IMR-90 (cell line): Measurements from ENCODE around the gene MTM1. TPM values are rescaled to one million over a fixed set of nuclear protein-coding genes. Genes with fewer than 3 reads are reported as not detected.

Source experiments
- ATAC-seq: fragments of 200-7000 bp; cut with Tn5 transposase; 2 replicates; pipeline ENCODE4 v1.9.1; 2020; ENCODE audit warnings: low read depth, mild to moderate bottlenecking, moderate library complexity
- BruUV-seq: library from RNA; stranded (reverse); fragments of 400-500 nt; replicated peaks from 2 replicates; lab custom pipeline; 2021; lab: Mats Ljungman, UMichigan
- CTCF ChIA-PET: fragments of 300-600 bp; formaldehyde crosslinking; extraction: SDS; loops from one replicate; lab custom pipeline; 2021; ENCODE audit warnings: antibody characterized with exemption; lab: Yijun Ruan, JAX
- POLR2A ChIA-PET: fragments of 300-600 bp; sonication (Branson Sonifier 250); formaldehyde crosslinking; loops from one replicate; lab custom pipeline; 2022; ENCODE audit warnings: antibody characterized with exemption; ENCODE audit not compliant: unreplicated experiment; lab: Charles Lee
- DNase-seq: peaks from one replicate; pipeline ENCODE4 v3.0.0; 2013
- H2AFZ ChIP-seq: replicated peaks from 2 replicates; pipeline ENCODE3; 2013; ENCODE audit warnings: low read length, mild to moderate bottlenecking; ENCODE audit not compliant: poor library complexity
- H2AK5ac ChIP-seq: 2 replicates; pipeline ENCODE4 v1.6.1; 2013; ENCODE audit warnings: low read depth, low read length, inconsistent platforms
- H2AK9ac ChIP-seq: replicated peaks from 2 replicates; pipeline ENCODE3; 2013; ENCODE audit warnings: mild to moderate bottlenecking, low read depth, low read length, moderate library complexity; ENCODE audit not compliant: poor library complexity
- H2BK120ac ChIP-seq: 2 replicates; pipeline ENCODE4 v1.6.1; 2013; ENCODE audit warnings: low read depth, low read length, inconsistent platforms
- H2BK15ac ChIP-seq: 3 replicates; pipeline ENCODE4 v1.6.1; 2013; ENCODE audit warnings: low read depth, low read length, inconsistent platforms
- H2BK20ac ChIP-seq: 2 replicates; pipeline ENCODE4 v1.6.1; 2013; ENCODE audit warnings: low read depth, mild to moderate bottlenecking, inconsistent platforms, low read length, moderate library complexity
- H2BK5ac ChIP-seq: 2 replicates; pipeline ENCODE4 v1.6.1; 2013; ENCODE audit warnings: mild to moderate bottlenecking, low read depth, low read length, inconsistent platforms; ENCODE audit not compliant: poor library complexity, severe bottlenecking
- H3K14ac ChIP-seq: replicated peaks from 2 replicates; pipeline ENCODE4 v1.6.1; 2013; ENCODE audit warnings: low read depth, low read length, inconsistent platforms
- H3K18ac ChIP-seq: 2 replicates; pipeline ENCODE4 v1.6.1; 2013; ENCODE audit warnings: low read depth, low read length, control low read depth
- H3K23ac ChIP-seq: 2 replicates; pipeline ENCODE4 v1.6.1; 2013; ENCODE audit warnings: low read depth, low read length, inconsistent platforms
- H3K27ac ChIP-seq: 2 replicates; pipeline ENCODE4 v1.5.1; 2013; ENCODE audit warnings: mild to moderate bottlenecking, control low read depth, low read length; ENCODE audit not compliant: insufficient read depth
- H3K27me3 ChIP-seq: 2 replicates; pipeline ENCODE4 v1.6.1; 2013; ENCODE audit warnings: low read length; ENCODE audit not compliant: control insufficient read depth, insufficient read depth
- H3K36me3 ChIP-seq: 2 replicates; pipeline ENCODE4 v1.6.1; 2013; ENCODE audit warnings: low read length, mixed read lengths; ENCODE audit not compliant: control insufficient read depth, insufficient read depth
- H3K4ac ChIP-seq: 2 replicates; pipeline ENCODE4 v1.6.1; 2013; ENCODE audit warnings: low read depth, low read length, inconsistent platforms
- H3K4me1 ChIP-seq: 2 replicates; pipeline ENCODE4 v1.6.1; 2013; ENCODE audit warnings: low read length, mixed read lengths; ENCODE audit not compliant: control insufficient read depth, insufficient read depth
- H3K4me2 ChIP-seq: 2 replicates; pipeline ENCODE4 v1.6.1; 2013; ENCODE audit warnings: low read depth, mild to moderate bottlenecking, control low read depth, low read length, moderate library complexity
- H3K4me3 ChIP-seq: 2 replicates; pipeline ENCODE4 v1.5.1; 2013; ENCODE audit warnings: low read depth, mild to moderate bottlenecking, control low read depth, low read length, moderate library complexity; ENCODE audit not compliant: insufficient read depth
- H3K56ac ChIP-seq: 2 replicates; pipeline ENCODE4 v1.6.1; 2013; ENCODE audit warnings: low read length, inconsistent platforms; ENCODE audit not compliant: insufficient read depth; ENCODE audit errors: extremely low read depth
- H3K79me1 ChIP-seq, 2 experiments: 2 replicates each; pipeline ENCODE4 v1.6.1; 2013; ENCODE audit warnings: low read length in 2 of 2, inconsistent platforms in 1 of 2, low read depth in 1 of 2
- H3K9ac ChIP-seq: 2 replicates; pipeline ENCODE4 v1.6.1; 2013; ENCODE audit warnings: low read depth, low read length, control low read depth
- H3K9me1 ChIP-seq: 2 replicates; pipeline ENCODE4 v1.6.1; 2013; ENCODE audit warnings: low read length, inconsistent platforms; ENCODE audit not compliant: insufficient read depth
- H3K9me3 ChIP-seq: 2 replicates; pipeline ENCODE4 v1.6.1; 2013; ENCODE audit warnings: low read length; ENCODE audit not compliant: control insufficient read depth, insufficient read depth
- H4K20me1 ChIP-seq: 2 replicates; pipeline ENCODE4 v1.6.1; 2013; ENCODE audit warnings: low read length, inconsistent platforms; ENCODE audit not compliant: insufficient read depth
- H4K5ac ChIP-seq: 2 replicates; pipeline ENCODE4 v1.6.1; 2013; ENCODE audit warnings: mild to moderate bottlenecking, low read depth, low read length, control low read depth
- H4K8ac ChIP-seq, 2 experiments: 2 replicates each; pipeline ENCODE4 v1.6.1; 2013; ENCODE audit warnings: low read depth in 2 of 2, low read length in 2 of 2, control low read depth in 1 of 2, inconsistent platforms in 1 of 2
- H4K91ac ChIP-seq: 2 replicates; pipeline ENCODE4 v1.6.1; 2013; ENCODE audit warnings: low read depth, low read length, inconsistent platforms; ENCODE audit not compliant: insufficient read depth
- FOS ChIP-seq: fragments of 150-350 bp; IDR thresholded peaks from 2 replicates; pipeline ENCODE4 v1.6.1; 2016; ENCODE audit warnings: low read depth, low read length
- RAD21 ChIP-seq: IDR thresholded peaks from 2 replicates; pipeline ENCODE4 v1.6.1; 2012; ENCODE audit warnings: low read length, improper control_type of control experiment
- SMC3 ChIP-seq: fragments of 150-350 bp; IDR thresholded peaks from 2 replicates; pipeline ENCODE4 v1.6.1; 2016; ENCODE audit warnings: low read depth, mild to moderate bottlenecking, antibody characterized with exemption, low read length, moderate library complexity
- WGBS, 2 experiments: methylation state at CpG; one replicate each; pipeline versions ENCODE4 v1.1.5 to v1.1.7; 2013; ENCODE audit warnings: missing lambda C conversion rate in 2 of 2; ENCODE audit not compliant: insufficient read length in 1 of 2; ENCODE audit errors: extremely low coverage in 2 of 2; 5-methylcytosine and 5-hydroxymethylcytosine counted together
- dilution Hi-C: fragments of 300-500 bp; cut with HindIII; formaldehyde crosslinking; loops from one replicate; pipeline ENCODE4 v1.14.3; 2018; ENCODE audit warnings: low sequenced_read_pairs; ENCODE audit not compliant: unreplicated experiment
- in situ Hi-C: fragments of 300-500 bp; cut with MboI; formaldehyde crosslinking; loops from 3 replicates; pipeline ENCODE4 v1.14.3; 2019; ENCODE audit warnings: low sequenced_read_pairs, inconsistent platforms, mixed read lengths
- intact Hi-C: fragments of 100-400 bp; cut with micrococcal nuclease; formaldehyde crosslinking; loops from 2 replicates; pipeline ENCODE4 v1.10.0; 2022
- polyA plus RNA-seq, 3 experiments: library from polyadenylated mRNA; depleted of rRNA; stranded (reverse); fragments of >200 nt; gene quantifications; 2 replicates each; pipeline ENCODE4 v1.2.3, GENCODE V29; 2012; ENCODE audit warnings: low replicate concordance in 1 of 3
- total RNA-seq: library from RNA; depleted of rRNA; stranded (reverse); fragments of >200 nt; gene quantifications from 2 replicates; pipeline ENCODE4 v1.2.3, GENCODE V29; 2012

Gene MTM1
- total and polyA plus RNA-seq, 2 of the 4 experiments (the other 2 are of a cell fraction), result 3.8 to 5.6 TPM

GRCh38 chrX:150704030-150704613 is 135.7 kb downstream of the MTM1 start:
- Histone ChIP-seq H3K4ac (0 out of 2 replicates have a peak overlapping the region, but pooled peaks have one; percentile 16), H3K23ac (no peak overlapping the region), H2BK5ac (peak overlapping the region; percentile 84), H3K4me1 (peaks cover 4% of the 10 kb centered on the region; the same call in 1 of the 2 replicates), H2BK120ac (no peak overlapping the region), H3K56ac (no peak overlapping the region), H2AFZ (no peak overlapping the region), H2AK5ac (no peak overlapping the region), H3K4me2 (no peak overlapping the region), H2BK20ac (no peak overlapping the region), H3K9me3 (no peaks in the 10 kb centered on the region), H4K20me1 (no peaks in the 10 kb centered on the region), H3K4me3 (no peak overlapping the region), H3K27ac (peak overlapping the region; percentile 35; the same call in 1 of the 2 replicates), H3K9ac (no peak overlapping the region), H3K27me3 (no peaks in the 10 kb centered on the region), H2BK15ac (no peak overlapping the region), H4K91ac (no peak overlapping the region), H3K79me1 (peaks cover 3 to 6% of the 10 kb centered on the region in 2 experiments; a peak in 1 of 4 replicates), H3K14ac (no peak overlapping the region), H3K36me3 (peaks cover 2% of the 10 kb centered on the region; the same call in 1 of the 2 replicates), H2AK9ac (no peak overlapping the region), H4K5ac (peak overlapping the region; percentile 81; the same call in 1 of the 2 replicates), H3K18ac (peak overlapping the region; percentile 74; the same call in 1 of the 2 replicates), H3K9me1 (no peaks in the 10 kb centered on the region), H4K8ac (no peak overlapping the region)
- ChIA-PET CTCF (no interaction called here), POLR2A (no interaction called here)
- intact Hi-C loops, result no loop called here
- BruUV-seq, result no TSS peak
- TF ChIP-seq SMC3 (no peak), RAD21 (no peak), FOS (peak; percentile 67)
- peak; percentile 71 for DNase-seq
- WGBS, 2 experiments, result no CpG with 5 or more reads among the region's 3 CpGs
- dilution Hi-C loops, result no loop called here
- peak; percentile 48; the same call in 1 of the 2 replicates for ATAC-seq
- in situ Hi-C loops, result loop anchor here (25.0 kb wide), 2 partner anchors 342 to 742 kb away; partner anchors contain the start of gene MAMLD1
